ENCODE data around the gene KCNJ5. TPM values are rescaled to one million over a fixed set of nuclear protein-coding genes. Genes with fewer than 3 reads are reported as not detected.

The KCNJ5 gene
- total RNA-seq, 1 experiment from 2014 or later = 0.11 TPM

DNA sequence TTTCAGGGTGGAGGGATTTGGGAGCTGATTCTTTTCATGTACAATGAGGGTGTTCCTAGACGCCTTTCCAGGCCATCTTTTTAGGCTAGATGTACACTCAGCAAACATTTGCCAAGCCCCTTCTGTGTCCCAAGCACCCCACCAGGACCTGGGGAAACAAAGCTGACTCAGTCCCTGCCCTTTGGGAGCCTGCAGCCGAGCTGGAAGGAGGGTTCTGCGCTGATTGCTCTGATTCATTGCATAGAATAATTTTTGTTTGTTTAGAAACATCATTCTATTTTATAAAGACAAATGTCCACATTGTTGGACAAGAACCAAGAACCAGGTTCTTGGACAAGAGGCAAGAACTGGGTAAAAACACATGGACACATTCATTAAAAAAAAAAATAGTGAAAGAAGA lies 34.8 kb downstream of the KCNJ5 start:
- Histone ChIP-seq H3K9me3 (ENCODE audit: control insufficient read depth, low read depth, low read length) (no peaks in the 10 kb centered on the region), H3K4me2 (ENCODE audit: insufficient read depth, insufficient read length, low read length) (no peak overlapping the region), H3K23me2 (ENCODE audit: insufficient read length, low read depth, low read length, poor library complexity, severe bottlenecking) (no peaks in the 10 kb centered on the region), H4K8ac (replicated peaks; ENCODE audit: insufficient read length, low read depth, low read length) (no peak overlapping the region), H2BK15ac (ENCODE audit: low read depth, low read length) (no peak overlapping the region), H3K79me2 (ENCODE audit: insufficient read depth, low read length) (no peaks in the 10 kb centered on the region), H4K91ac (ENCODE audit: insufficient read length, low read depth, low read length) (no peak overlapping the region), H2BK120ac (ENCODE audit: low read depth, low read length, poor library complexity, severe bottlenecking) (no peak overlapping the region), H3K27ac (ENCODE audit: insufficient read length, low read depth, low read length) (no peak overlapping the region), H2BK12ac (ENCODE audit: insufficient read length, low read depth, low read length) (no peak overlapping the region), H3K79me1 (ENCODE audit: insufficient read depth, low read depth, low read length, poor library complexity, severe bottlenecking) (no peaks in the 10 kb centered on the region), H3K27me3 (ENCODE audit: insufficient read depth, low read length) (peaks cover 19% of the 10 kb centered on the region; the same call in 1 of the 2 replicates), H2BK5ac (ENCODE audit: insufficient read length, low read length) (no peak overlapping the region), H2AK5ac (ENCODE audit: insufficient read length, low read length) (no peak overlapping the region), H3K4ac (ENCODE audit: low read depth, low read length) (no peak overlapping the region), H3K4me1 (ENCODE audit: insufficient read depth, low read length) (peaks cover 13% of the 10 kb centered on the region), H3K23ac (ENCODE audit: insufficient read length, low read depth, low read length) (no peak overlapping the region), H3K18ac (ENCODE audit: insufficient read length, low read depth, low read length) (no peak overlapping the region), H4K20me1 (ENCODE audit: control insufficient read depth, insufficient read depth, insufficient read length) (no peaks in the 10 kb centered on the region), H2AFZ (ENCODE audit: low read length) (no peak overlapping the region), H3K9ac (ENCODE audit: extremely low read depth, insufficient read length, low read length) (no peak overlapping the region), H2BK20ac (ENCODE audit: low read depth, low read length, poor library complexity, severe bottlenecking) (no peak overlapping the region), H3K14ac (ENCODE audit: insufficient read depth, low read length) (no peak overlapping the region), H3T11ph (ENCODE audit: low read length) (no peak overlapping the region), H4K5ac (ENCODE audit: insufficient read length, low read depth, low read length) (no peak overlapping the region), H3K56ac (ENCODE audit: insufficient read length, low read depth, low read length) (no peak overlapping the region)
- no peaks in the 10 kb centered on the region for H3K36me3 Mint-ChIP-seq (ENCODE audit: insufficient read depth in 1 of 3, low read depth in 3 of 3)
- WGBS (ENCODE audit: extremely low coverage, insufficient read length, low lambda C conversion rate) = no CpG with 5 or more reads among the region's 3 CpGs
- peaks cover 51 to 56% of the 10 kb centered on the region in 2 experiments for H3K4me1 Mint-ChIP-seq
- peaks cover 86% of the 10 kb centered on the region for H3K27me3 Mint-ChIP-seq (ENCODE audit: low read depth)
- H3K9me3 Mint-ChIP-seq = peaks cover 0 to 3% of the 10 kb centered on the region in 2 experiments; a peak in 2 of 5 replicates
- TF ChIP-seq, protein P1, sequence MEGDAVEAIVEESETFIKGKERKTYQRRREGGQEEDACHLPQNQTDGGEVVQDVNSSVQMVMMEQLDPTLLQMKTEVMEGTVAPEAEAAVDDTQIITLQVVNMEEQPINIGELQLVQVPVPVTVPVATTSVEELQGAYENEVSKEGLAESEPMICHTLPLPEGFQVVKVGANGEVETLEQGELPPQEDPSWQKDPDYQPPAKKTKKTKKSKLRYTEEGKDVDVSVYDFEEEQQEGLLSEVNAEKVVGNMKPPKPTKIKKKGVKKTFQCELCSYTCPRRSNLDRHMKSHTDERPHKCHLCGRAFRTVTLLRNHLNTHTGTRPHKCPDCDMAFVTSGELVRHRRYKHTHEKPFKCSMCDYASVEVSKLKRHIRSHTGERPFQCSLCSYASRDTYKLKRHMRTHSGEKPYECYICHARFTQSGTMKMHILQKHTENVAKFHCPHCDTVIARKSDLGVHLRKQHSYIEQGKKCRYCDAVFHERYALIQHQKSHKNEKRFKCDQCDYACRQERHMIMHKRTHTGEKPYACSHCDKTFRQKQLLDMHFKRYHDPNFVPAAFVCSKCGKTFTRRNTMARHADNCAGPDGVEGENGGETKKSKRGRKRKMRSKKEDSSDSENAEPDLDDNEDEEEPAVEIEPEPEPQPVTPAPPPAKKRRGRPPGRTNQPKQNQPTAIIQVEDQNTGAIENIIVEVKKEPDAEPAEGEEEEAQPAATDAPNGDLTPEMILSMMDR (conservative IDR thresholded peaks at IDR 0.05) = no peak
- no peak for DNase-seq
- H3K27ac Mint-ChIP-seq = no peak overlapping the region
- peak overlapping the region in 1 of 2 experiments; percentile 52; a peak in 1 of 5 replicates for H3K4me3 Mint-ChIP-seq

All from H9 (cell line).